GM23338 (cell line): ENCODE results near the gene GSTA2. TPM values are rescaled to one million over a fixed set of nuclear protein-coding genes. Genes with fewer than 3 reads are reported as not detected.

Experiments
- ATAC-seq: fragments of 200-7000 bp; cut with Tn5 transposase; 3 replicates; pipeline ENCODE4 v1.9.1; 2020
- DNase-seq: peaks from one replicate; pipeline ENCODE4 v3.0.0-alpha.2; 2015; ENCODE audit warnings: low spot score
- H2AFZ ChIP-seq: fragments of 200-600 bp; sonication (generic); 2 replicates; pipeline ENCODE4 v1.8.0; 2016; ENCODE audit warnings: antibody characterized with exemption, mild to moderate bottlenecking, moderate library complexity
- H3F3A ChIP-seq: fragments of 200-600 bp; sonication (generic); replicated peaks from 2 replicates; pipeline ENCODE4 v1.8.0; 2017; ENCODE audit warnings: antibody characterized with exemption, mixed run types, low read depth
- H3K27ac ChIP-seq: fragments of 200-600 bp; sonication (generic); 2 replicates; pipeline ENCODE4 v1.6.1; 2016; ENCODE audit warnings: low read depth
- H3K27me3 ChIP-seq: fragments of 200-600 bp; sonication (generic); 2 replicates; pipeline ENCODE4 v1.8.0; 2016; ENCODE audit warnings: mild to moderate bottlenecking, mixed run types, moderate library complexity; ENCODE audit not compliant: insufficient read depth
- H3K36me3 ChIP-seq: fragments of 200-600 bp; sonication (generic); 2 replicates; pipeline ENCODE4 v1.8.0; 2016; ENCODE audit warnings: mild to moderate bottlenecking; ENCODE audit not compliant: insufficient read depth
- H3K4me1 ChIP-seq: fragments of 200-600 bp; sonication (generic); 2 replicates; pipeline ENCODE4 v1.8.0; 2016; ENCODE audit warnings: mild to moderate bottlenecking, moderate library complexity; ENCODE audit not compliant: insufficient read depth
- H3K4me2 ChIP-seq: fragments of 200-600 bp; sonication (generic); 2 replicates; pipeline ENCODE4 v1.7.1; 2017; ENCODE audit warnings: mixed run types
- H3K4me3 ChIP-seq: fragments of 200-600 bp; sonication (generic); 2 replicates; pipeline ENCODE4 v1.6.1; 2016; ENCODE audit warnings: mixed run types
- H3K79me2 ChIP-seq: fragments of 200-600 bp; sonication (generic); replicated peaks from 2 replicates; pipeline ENCODE4 v1.8.0; 2017; ENCODE audit warnings: mild to moderate bottlenecking; ENCODE audit not compliant: insufficient read depth
- H3K9me2 ChIP-seq: fragments of 200-600 bp; sonication (generic); 2 replicates; pipeline ENCODE4 v1.8.0; 2017; ENCODE audit not compliant: insufficient read depth
- H4K20me1 ChIP-seq: fragments of 200-600 bp; sonication (generic); replicated peaks from 2 replicates; pipeline ENCODE4 v1.8.0; 2017; ENCODE audit warnings: mild to moderate bottlenecking; ENCODE audit not compliant: insufficient read depth
- H3K27ac Mint-ChIP-seq: 2 replicates; pipeline ENCODE4 v1.8.0; 2020; ENCODE audit warnings: inconsistent platforms, mild to moderate bottlenecking, moderate library complexity, mixed read lengths
- H3K27me3 Mint-ChIP-seq: 3 replicates; pipeline ENCODE4 v1.8.0; 2022; ENCODE audit warnings: low read depth, mild to moderate bottlenecking, moderate library complexity, mixed read lengths, inconsistent platforms; ENCODE audit not compliant: insufficient read depth, poor library complexity
- H3K36me3 Mint-ChIP-seq: 3 replicates; pipeline ENCODE4 v1.8.0; 2021; ENCODE audit warnings: low read depth, mild to moderate bottlenecking, inconsistent platforms, moderate library complexity, mixed read lengths
- H3K4me1 Mint-ChIP-seq: 3 replicates; pipeline ENCODE4 v1.8.0; 2020; ENCODE audit warnings: mild to moderate bottlenecking, inconsistent platforms, mixed read lengths
- H3K4me3 Mint-ChIP-seq: 3 replicates; pipeline ENCODE4 v1.8.0; 2021; ENCODE audit warnings: moderate library complexity, mild to moderate bottlenecking, inconsistent platforms, mixed read lengths
- H3K9me3 Mint-ChIP-seq: 3 replicates; pipeline ENCODE4 v1.8.0; 2020; ENCODE audit warnings: moderate library complexity, mild to moderate bottlenecking, inconsistent platforms, mixed read lengths
- ETS1 ChIP-seq: IDR thresholded peaks from 2 replicates; pipeline ENCODE4 v1.6.1; 2016; ENCODE audit warnings: antibody characterized with exemption
- EZH2 ChIP-seq: fragments of 200-600 bp; sonication (generic); IDR thresholded peaks from one replicate; pipeline ENCODE4 v1.8.0; 2017; ENCODE audit warnings: antibody characterized with exemption, mild to moderate bottlenecking, low read depth; ENCODE audit not compliant: unreplicated experiment
- POLR2AphosphoS5 ChIP-seq: IDR thresholded peaks from 2 replicates; pipeline ENCODE4 v1.6.1; 2016; ENCODE audit warnings: antibody characterized with exemption, low read depth
- REST ChIP-seq: IDR thresholded peaks from one replicate; pipeline ENCODE4 v1.6.1; 2018; ENCODE audit warnings: antibody characterized with exemption; ENCODE audit not compliant: unreplicated experiment
- ZNF462 ChIP-seq: fragments of 250-450 bp; sonication (Bioruptor Pico); IDR thresholded peaks from 2 replicates; pipeline ENCODE4 v1.5.0; 2020; ENCODE audit warnings: mild to moderate bottlenecking, moderate library complexity
- polyA plus RNA-seq: library from polyadenylated mRNA; unstranded; fragments of >200 nt; fragmentation: Nextera tagmentation; extraction: Ambion mirVana; gene quantifications from 2 replicates; pipeline ENCODE4 v1.2.1, GENCODE V29; 2016
- total RNA-seq: library from RNA; depleted of rRNA; stranded (reverse); fragments of >200 nt; shearing (Covaris generic); gene quantifications from 2 replicates; pipeline ENCODE4 v1.2.3, GENCODE V29; 2014

Gene GSTA2
- total and polyA plus RNA-seq, 2 experiments from 2014 or later = not detected

- DNase-seq = no peak
Observed at GRCh38 chr6:52801188-52801841, 38.0 kb upstream of the GSTA2 start.

More at GRCh38 chr6:52801188-52801841, 38.0 kb upstream of the GSTA2 start:
- Mint-ChIP-seq H3K27ac (no peak overlapping the region), H3K9me3 (no peaks in the 10 kb centered on the region), H3K27me3 (peaks cover 1% of the 10 kb centered on the region), H3K4me3 (no peak overlapping the region), H3K36me3 (no peaks in the 10 kb centered on the region), H3K4me1 (peaks cover 6% of the 10 kb centered on the region; the same call in 2 of the 3 replicates)
- ATAC-seq = no peak
- Histone ChIP-seq H3K9me2 (no peaks in the 10 kb centered on the region), H3K27ac (no peak overlapping the region), H3K4me1 (no peaks in the 10 kb centered on the region), H3K36me3 (no peaks in the 10 kb centered on the region), H3K4me3 (no peak overlapping the region), H3K27me3 (no peaks in the 10 kb centered on the region), H2AFZ (no peak overlapping the region), H4K20me1 (no peaks in the 10 kb centered on the region), H3K4me2 (no peak overlapping the region), H3F3A (no peaks in the 10 kb centered on the region), H3K79me2 (no peaks in the 10 kb centered on the region)
- TF ChIP-seq EZH2 (no peak), ZNF462 (CRISPR knock-in tag) (no peak), POLR2AphosphoS5 (no peak), REST (no peak), ETS1 (no peak)
